CD14-positive monocyte (primary cell): Measurements from ENCODE around the gene COL11A1. TPM values are rescaled to one million over a fixed set of nuclear protein-coding genes. Genes with fewer than 3 reads are reported as not detected.

Experiments
- DNase-seq, 3 donors: peaks; one replicate each; pipeline ENCODE4 v3.0.0-alpha.2; 2011 to 2022
- H2AFZ ChIP-seq: 2 replicates; pipeline ENCODE4 v1.6.0; 2012; ENCODE audit warnings: mild to moderate bottlenecking, low read depth, low read length, inconsistent platforms; ENCODE audit not compliant: insufficient read depth, poor library complexity, severe bottlenecking
- H3K27ac ChIP-seq, 2 donors: 1 replicate in 1 of 2; 2 replicates in 1 of 2; pipeline ENCODE4 v1.5.1; 2012 to 2013; ENCODE audit warnings: low read length in 2 of 2, control low read depth in 1 of 2, inconsistent platforms in 1 of 2, low read depth in 1 of 2, mild to moderate bottlenecking in 1 of 2
- H3K27me3 ChIP-seq, 2 donors: one replicate each; pipeline versions ENCODE4 v1.6.0 to v1.6.1; 2011 to 2013; ENCODE audit warnings: low read length in 2 of 2; ENCODE audit not compliant: control insufficient read depth in 2 of 2, insufficient read depth in 2 of 2
- H3K36me3 ChIP-seq, 2 donors: replicated peaks in 1 of 2; 1 replicate in 1 of 2; 2 replicates in 1 of 2; pipeline versions ENCODE4 v1.5.1 to v1.6.1; 2012 to 2013; ENCODE audit warnings: low read length in 2 of 2, control low read depth in 1 of 2, inconsistent platforms in 1 of 2, mild to moderate bottlenecking in 1 of 2; ENCODE audit not compliant: insufficient read depth in 2 of 2, control insufficient read depth in 1 of 2
- H3K4me1 ChIP-seq, 2 donors: 1 replicate in 1 of 2; 2 replicates in 1 of 2; pipeline versions ENCODE4 v1.5.1 to v1.6.1; 2012 to 2013; ENCODE audit warnings: low read length in 2 of 2, control low read depth in 1 of 2, inconsistent platforms in 1 of 2, mild to moderate bottlenecking in 1 of 2, moderate library complexity in 1 of 2; ENCODE audit not compliant: insufficient read depth in 2 of 2, control insufficient read depth in 1 of 2
- H3K4me2 ChIP-seq: replicated peaks from 2 replicates; pipeline ENCODE3; 2012; ENCODE audit warnings: low read length, moderate library complexity, mild to moderate bottlenecking; ENCODE audit not compliant: poor library complexity, severe bottlenecking; ENCODE audit errors: extremely low read depth
- H3K4me3 ChIP-seq, 3 experiments: fragments of 200-600 bp in 1 of 3; sonication (generic) in 1 of 3; replicated peaks in 1 of 3; 1 replicate in 2 of 3; 2 replicates in 1 of 3; pipeline ENCODE4 v1.5.1; 2011 to 2013; ENCODE audit warnings: low read length in 3 of 3, mild to moderate bottlenecking in 3 of 3, control low read depth in 2 of 3, low read depth in 2 of 3, inconsistent platforms in 1 of 3, moderate library complexity in 1 of 3
- H3K79me2 ChIP-seq: 2 replicates; pipeline ENCODE4 v1.6.0; 2012; ENCODE audit warnings: mild to moderate bottlenecking, control low read depth, inconsistent platforms, low read length, moderate library complexity; ENCODE audit not compliant: insufficient read depth
- H3K9ac ChIP-seq: 2 replicates; pipeline ENCODE4 v1.6.0; 2017; ENCODE audit warnings: low read length, mild to moderate bottlenecking; ENCODE audit not compliant: insufficient read depth, poor library complexity, severe bottlenecking
- H3K9me3 ChIP-seq, 2 donors: replicated peaks in 1 of 2; 1 replicate in 1 of 2; 2 replicates in 1 of 2; pipeline versions ENCODE4 v1.5.1 to v1.6.1; 2012 to 2013; ENCODE audit warnings: low read length in 2 of 2, control low read depth in 1 of 2; ENCODE audit not compliant: control insufficient read depth in 1 of 2, insufficient read depth in 1 of 2
- H4K20me1 ChIP-seq: 2 replicates; pipeline ENCODE4 v1.6.0; 2012; ENCODE audit warnings: mild to moderate bottlenecking, low read length, control low read depth, moderate library complexity; ENCODE audit not compliant: insufficient read depth
- H3K27ac Mint-ChIP-seq, 7 donors: one replicate each; pipeline ENCODE4 v1.8.0; 2020; ENCODE audit warnings: mild to moderate bottlenecking in 7 of 7, mixed read lengths in 7 of 7, moderate library complexity in 6 of 7, inconsistent platforms in 2 of 7
- H3K27me3 Mint-ChIP-seq, 3 donors: one replicate each; pipeline ENCODE4 v1.8.0; 2021 to 2022; ENCODE audit warnings: low read depth in 3 of 3, mild to moderate bottlenecking in 3 of 3, mixed read lengths in 3 of 3, moderate library complexity in 3 of 3, inconsistent platforms in 1 of 3
- H3K36me3 Mint-ChIP-seq, 2 donors: one replicate each; pipeline ENCODE4 v1.8.0; 2020; ENCODE audit warnings: mixed read lengths in 2 of 2, inconsistent platforms in 1 of 2, mild to moderate bottlenecking in 1 of 2
- H3K4me1 Mint-ChIP-seq: one replicate; pipeline ENCODE4 v1.8.0; 2020; ENCODE audit warnings: mild to moderate bottlenecking, mixed read lengths
- H3K4me3 Mint-ChIP-seq, 2 donors: one replicate each; pipeline ENCODE4 v1.8.0; 2020; ENCODE audit warnings: mild to moderate bottlenecking in 2 of 2, mixed read lengths in 2 of 2, moderate library complexity in 1 of 2
- H3K9me3 Mint-ChIP-seq, 7 donors: one replicate each; pipeline ENCODE4 v1.8.0; 2020 to 2022; ENCODE audit warnings: mixed read lengths in 7 of 7, mild to moderate bottlenecking in 6 of 7, moderate library complexity in 6 of 7, inconsistent platforms in 2 of 7
- CTCF ChIP-seq: fragments of 200-600 bp; IDR thresholded peaks from one replicate; pipeline ENCODE4 v1.8.0; 2022; ENCODE audit warnings: antibody characterized with exemption, mild to moderate bottlenecking
- WGBS: methylation state at CpG from one replicate; pipeline ENCODE4 v1.1.5; 2013; ENCODE audit warnings: missing lambda C conversion rate; ENCODE audit not compliant: insufficient coverage; 5-methylcytosine and 5-hydroxymethylcytosine counted together
- intact Hi-C, 2 donors: fragments of 100-400 bp; cut with micrococcal nuclease; formaldehyde crosslinking; loops; one replicate each; pipeline versions ENCODE4 v1.15.0 to v1.15.1; 2023
- polyA plus RNA-seq, 3 donors: library from polyadenylated mRNA; depleted of rRNA in 1 of 3; unstranded in 2 of 3; stranded (reverse) in 1 of 3; fragments of 300-500 nt in 2 of 3; fragments of >200 nt in 1 of 3; fragmentation: Illumina TruSeq in 2 of 3; gene quantifications; 1 replicate in 2 of 3; 2 replicates in 1 of 3; pipeline ENCODE4 v1.2.3, GENCODE V29; 2012 to 2021

COL11A1 gene
- polyA plus RNA-seq, 3 donors = not detected

GRCh38 chr1:102954576-102954975 is 153.7 kb downstream of the COL11A1 start:
- no peak for TF ChIP-seq CTCF
- Mint-ChIP-seq H3K9me3 (peaks cover 0 to 4% (median 0%) of the 10 kb centered on the region in 7 donors), H3K4me1 (no peaks in the 10 kb centered on the region), H3K4me3 (no peak overlapping the region), H3K27me3 (peaks cover 0 to 3% (median 2%) of the 10 kb centered on the region in 3 donors), H3K27ac (no peak overlapping the region), H3K36me3 (no peaks in the 10 kb centered on the region)
- H3K27me3 ChIP-seq = no peaks in the 10 kb centered on the region
- WGBS = 91% methylated on average over 10 of the region's 14 CpGs
- H3K36me3 ChIP-seq = no peaks in the 10 kb centered on the region
- H3K79me2 ChIP-seq = no peaks in the 10 kb centered on the region
- no peaks in the 10 kb centered on the region for H3K4me1 ChIP-seq
- no peak overlapping the region for H3K4me2 ChIP-seq
- no peak overlapping the region for H3K9ac ChIP-seq
- H2AFZ ChIP-seq = no peak overlapping the region
- H4K20me1 ChIP-seq = no peaks in the 10 kb centered on the region
- intact Hi-C loops = no loop called here
- no peak for DNase-seq
- H3K4me3 ChIP-seq = no peak overlapping the region
- H3K27ac ChIP-seq = no peak overlapping the region
- H3K9me3 ChIP-seq = no peaks in the 10 kb centered on the region

GRCh38 chr1:102952400-102952799 is 155.9 kb downstream of the COL11A1 start:
- H3K4me3 Mint-ChIP-seq = no peak overlapping the region
- H3K4me2 ChIP-seq = no peak overlapping the region
- no peak overlapping the region for H3K27ac ChIP-seq
- H3K36me3 Mint-ChIP-seq = no peaks in the 10 kb centered on the region
- H4K20me1 ChIP-seq = no peaks in the 10 kb centered on the region
- peaks cover 0 to 4% (median 0%) of the 10 kb centered on the region in 7 donors for H3K9me3 Mint-ChIP-seq
- H3K36me3 ChIP-seq = no peaks in the 10 kb centered on the region
- no peaks in the 10 kb centered on the region for H3K27me3 ChIP-seq
- H3K27me3 Mint-ChIP-seq = peaks cover 0 to 3% (median 2%) of the 10 kb centered on the region in 3 donors
- DNase-seq = no peak
- no peak overlapping the region for H3K4me3 ChIP-seq
- no peaks in the 10 kb centered on the region for H3K9me3 ChIP-seq
- H3K79me2 ChIP-seq = no peaks in the 10 kb centered on the region
- no peaks in the 10 kb centered on the region for H3K4me1 ChIP-seq
- no peak for TF ChIP-seq CTCF
- H3K4me1 Mint-ChIP-seq = no peaks in the 10 kb centered on the region
- no peak overlapping the region for H3K27ac Mint-ChIP-seq
- intact Hi-C loops = no loop called here
- H3K9ac ChIP-seq = no peak overlapping the region
- no peak overlapping the region for H2AFZ ChIP-seq
